NCI-H82 treated with DMSO at 0.1 percent for 48 hours (cell line): ENCODE measurements around the gene QARS1.

Experiments
- DNase-seq: peaks from one replicate; lab custom pipeline; 2025; ENCODE audit not compliant: unreplicated experiment; lab: John Stamatoyannopoulos, UW

The QARS1 gene

DNA sequence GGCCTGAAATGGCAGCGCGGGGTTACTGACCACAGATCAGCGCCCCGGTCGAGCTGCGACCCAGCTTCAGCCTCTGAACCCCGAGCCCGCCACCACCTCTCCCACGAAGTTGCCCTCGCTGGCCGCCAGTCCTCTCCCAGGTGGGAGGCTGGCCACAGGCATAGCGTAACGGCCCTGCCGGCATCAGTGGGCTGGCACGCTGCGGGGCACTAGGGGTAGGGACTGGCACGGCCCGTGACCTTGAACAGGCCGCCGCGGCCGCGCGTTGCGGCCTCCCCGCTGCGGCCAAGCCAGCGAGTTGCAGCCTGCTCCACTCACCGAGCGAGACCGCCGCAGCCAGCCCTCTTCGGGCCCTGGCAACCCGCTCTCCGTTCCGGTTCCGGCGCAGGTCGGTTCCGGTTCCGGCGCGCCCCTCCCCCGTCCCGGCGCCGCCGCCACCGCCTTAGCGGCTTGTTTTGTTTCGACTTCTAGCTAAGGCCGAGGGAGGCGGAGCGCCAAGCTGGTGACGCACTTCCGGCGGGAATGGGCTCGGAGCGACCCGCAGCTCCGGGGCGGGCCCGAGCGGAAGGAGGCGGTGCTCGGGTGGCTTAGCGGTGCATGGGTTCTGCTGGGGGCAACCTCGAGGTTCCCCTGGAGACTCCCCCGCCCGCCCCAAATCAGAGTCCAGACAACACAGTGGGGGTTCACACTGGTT is 16.0 kb upstream of the QARS1 start, which contains the start of gene USP19:
Gene USP19, minus strand, starts transcription at position 386 of the 694 bp plus-strand sequence. CDS start 1,678 bp downstream, outside the sequence.
- DNase-seq, result peak; percentile 49

DNA sequence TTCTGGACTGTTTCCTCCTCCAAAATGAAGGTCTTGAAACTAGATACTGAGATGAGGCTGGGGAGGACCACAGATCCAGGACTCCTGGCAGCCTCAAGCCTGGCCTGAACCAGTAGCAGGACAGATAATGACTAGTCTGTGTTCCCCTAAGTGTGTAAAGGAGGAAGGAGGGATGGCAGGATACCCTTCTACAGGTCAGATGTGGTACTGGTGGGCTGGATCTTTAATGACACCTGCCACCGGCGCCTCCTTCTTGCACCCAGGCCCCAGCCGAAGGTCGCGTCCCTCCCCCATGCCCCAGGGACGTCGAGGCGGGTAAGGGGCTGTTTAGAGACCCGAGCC is 15.5 kb upstream of the QARS1 start:
- DNase-seq, result no peak

DNA sequence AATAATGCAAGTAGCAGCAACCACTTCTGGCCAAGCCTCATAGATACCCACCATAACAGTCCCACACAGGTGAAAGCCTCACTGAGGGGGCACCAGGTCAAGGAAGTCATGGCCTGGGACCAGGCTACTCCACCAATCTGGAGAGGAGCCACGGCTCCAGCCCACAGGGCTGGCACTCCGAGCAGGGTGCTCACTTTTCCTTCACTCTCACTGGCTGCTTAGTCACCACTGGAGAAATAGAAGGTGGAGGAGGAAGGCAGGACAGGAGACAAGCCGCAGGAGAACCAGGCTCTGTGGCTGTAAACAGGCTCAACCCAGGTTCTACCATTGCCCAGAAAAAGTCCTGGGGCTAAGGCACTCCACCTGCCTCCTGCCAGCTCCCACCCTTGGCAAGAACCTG is 14.9 kb upstream of the QARS1 start:
- no peak for DNase-seq

DNA sequence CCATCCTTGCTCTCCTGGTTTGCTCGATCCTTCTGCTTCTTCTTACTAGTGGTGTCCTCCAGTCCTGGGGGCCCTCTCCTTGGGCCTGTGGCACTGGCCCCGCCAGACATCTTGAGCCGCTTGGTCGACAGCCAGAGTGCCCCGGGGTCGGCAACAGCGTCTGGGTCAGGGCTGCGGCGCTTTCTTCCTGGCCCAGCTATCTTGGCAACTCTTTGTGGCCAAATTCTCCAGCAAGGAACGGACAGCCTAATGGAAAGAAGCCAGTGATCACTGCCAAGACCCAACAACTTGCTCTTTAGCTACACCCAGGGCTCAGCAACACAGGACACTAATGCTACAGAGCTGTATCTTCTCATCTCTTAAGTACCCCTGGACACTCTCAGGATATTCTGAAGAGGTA is 14.5 kb upstream of the QARS1 start:
- no peak for DNase-seq

DNA sequence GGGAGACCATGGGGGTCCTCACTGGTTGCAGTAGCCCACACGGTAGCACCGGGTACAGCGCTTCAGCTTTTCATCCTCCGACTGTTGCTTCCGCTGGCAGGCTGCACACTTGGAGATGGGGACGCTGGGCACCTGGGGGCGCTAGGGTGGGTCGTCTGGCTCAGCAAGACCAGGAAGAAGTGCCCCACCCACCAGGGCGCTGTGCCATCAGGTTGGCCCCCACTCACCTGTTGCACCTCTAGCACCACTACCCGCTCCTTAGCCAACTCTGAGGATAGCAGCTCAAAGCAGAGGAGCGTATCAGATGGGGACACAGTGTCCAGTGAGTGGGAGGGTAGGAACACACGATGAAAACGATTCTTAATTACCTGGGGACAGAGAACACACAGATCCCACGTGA is 7.7 kb upstream of the QARS1 start:
- no peak for DNase-seq

DNA sequence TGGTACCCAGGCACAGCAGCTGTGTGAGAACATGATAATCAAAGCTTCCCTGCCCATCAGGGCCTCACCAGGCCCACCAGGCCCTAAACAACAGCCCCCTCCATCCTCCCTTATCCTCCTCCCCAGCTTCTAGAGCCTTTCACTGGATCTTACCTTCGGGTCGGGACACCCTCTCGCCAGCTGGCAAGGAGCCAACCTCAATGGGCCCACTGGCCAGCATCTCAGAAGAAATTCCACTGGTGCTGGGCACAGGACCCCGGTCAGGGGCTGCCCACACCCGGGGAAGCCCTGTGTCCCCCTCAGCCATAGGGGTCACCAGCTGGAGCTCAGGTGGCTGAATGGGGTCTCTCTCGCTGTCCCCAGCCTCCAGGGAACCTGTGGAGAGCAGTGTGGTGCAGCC is 6.8 kb upstream of the QARS1 start:
- no peak for DNase-seq

DNA sequence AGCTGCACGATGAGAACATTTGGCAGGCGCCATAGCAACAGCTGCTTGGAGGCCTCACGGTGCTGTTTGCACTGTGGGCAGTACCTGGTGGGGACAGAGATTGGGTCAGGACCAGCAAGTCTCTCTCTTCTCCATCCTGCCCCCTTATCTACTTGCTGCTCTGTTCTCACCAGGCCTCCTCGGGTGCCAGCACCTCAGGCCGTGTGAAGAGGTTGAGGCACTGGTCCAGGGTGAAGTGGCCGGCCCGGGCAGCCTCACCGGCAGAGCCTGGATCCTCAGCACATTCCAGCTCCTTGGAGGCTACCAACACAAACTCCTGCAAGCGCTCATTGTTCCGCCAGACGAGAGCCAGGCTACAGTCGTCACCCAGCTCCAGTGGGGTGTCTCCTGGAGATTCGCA is 6.2 kb upstream of the QARS1 start:
- no peak for DNase-seq

DNA sequence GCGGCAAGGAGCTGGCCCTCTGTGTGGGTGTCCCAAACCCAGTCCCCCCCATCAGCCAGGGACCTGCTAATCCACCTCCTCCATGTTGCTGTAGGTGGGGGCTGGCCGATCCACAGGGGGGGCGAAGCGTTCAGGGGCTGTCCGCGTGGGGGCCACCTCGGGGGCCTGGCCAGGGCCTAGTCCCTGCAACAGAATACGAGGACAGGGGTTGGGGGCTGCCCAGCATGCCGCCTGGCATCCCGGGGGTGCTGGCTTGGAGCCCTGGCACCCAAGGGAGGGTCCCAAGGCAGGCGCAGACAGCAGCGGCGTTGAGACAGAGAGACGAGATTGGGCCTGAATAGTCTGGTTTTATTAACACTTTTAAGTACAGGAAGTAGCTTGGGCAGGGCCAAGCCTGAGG is 3.8 kb upstream of the QARS1 start:
- DNase-seq, result no peak

DNA sequence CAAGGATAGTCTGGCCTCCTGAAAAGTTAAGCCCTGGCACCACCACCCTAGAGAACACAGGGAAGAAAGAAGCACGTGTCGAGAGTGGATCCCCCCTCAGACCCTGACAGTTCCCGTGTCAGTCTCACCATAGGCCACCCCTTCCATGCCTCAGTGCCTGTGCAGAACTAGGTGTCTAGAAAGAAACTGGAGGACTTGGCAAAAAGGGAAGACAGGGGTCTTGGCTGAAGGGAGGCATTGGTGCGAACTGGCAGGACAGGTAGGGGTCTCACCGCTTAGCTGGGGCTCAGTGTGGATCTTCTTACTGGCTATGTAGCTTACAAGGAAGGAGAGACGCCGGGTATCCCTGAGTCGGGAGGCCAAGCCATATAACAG is 518 bp downstream of the QARS1 start:
- no peak for DNase-seq

DNA sequence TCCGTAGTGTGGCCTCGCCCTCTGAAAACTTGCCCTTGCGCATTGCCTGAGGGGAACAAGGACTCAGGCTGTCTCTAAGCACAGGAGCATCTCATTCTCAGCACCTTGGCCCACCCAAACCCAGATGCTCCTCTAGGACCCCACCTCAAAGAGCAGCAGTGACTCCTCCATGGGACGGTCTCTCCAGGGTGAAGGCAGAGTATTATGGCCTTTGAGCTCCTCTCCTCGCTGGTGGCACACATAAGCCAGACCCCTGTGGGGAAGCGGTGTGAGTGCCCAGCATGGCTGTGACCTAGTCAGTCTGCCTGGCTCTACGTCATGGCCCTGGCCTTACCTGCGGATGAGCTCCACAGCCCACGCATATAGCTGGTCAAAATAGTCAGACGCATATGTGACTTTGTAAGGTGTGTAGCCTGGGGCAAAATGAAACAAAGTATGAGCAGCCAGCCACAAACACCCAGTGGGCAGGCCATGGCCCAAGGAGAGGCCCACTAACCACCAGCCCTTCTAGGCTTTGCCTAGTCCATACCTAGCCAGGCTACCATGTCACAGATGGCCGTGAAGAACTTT is 4.4 kb downstream of the QARS1 start:
- no peak for DNase-seq

DNA sequence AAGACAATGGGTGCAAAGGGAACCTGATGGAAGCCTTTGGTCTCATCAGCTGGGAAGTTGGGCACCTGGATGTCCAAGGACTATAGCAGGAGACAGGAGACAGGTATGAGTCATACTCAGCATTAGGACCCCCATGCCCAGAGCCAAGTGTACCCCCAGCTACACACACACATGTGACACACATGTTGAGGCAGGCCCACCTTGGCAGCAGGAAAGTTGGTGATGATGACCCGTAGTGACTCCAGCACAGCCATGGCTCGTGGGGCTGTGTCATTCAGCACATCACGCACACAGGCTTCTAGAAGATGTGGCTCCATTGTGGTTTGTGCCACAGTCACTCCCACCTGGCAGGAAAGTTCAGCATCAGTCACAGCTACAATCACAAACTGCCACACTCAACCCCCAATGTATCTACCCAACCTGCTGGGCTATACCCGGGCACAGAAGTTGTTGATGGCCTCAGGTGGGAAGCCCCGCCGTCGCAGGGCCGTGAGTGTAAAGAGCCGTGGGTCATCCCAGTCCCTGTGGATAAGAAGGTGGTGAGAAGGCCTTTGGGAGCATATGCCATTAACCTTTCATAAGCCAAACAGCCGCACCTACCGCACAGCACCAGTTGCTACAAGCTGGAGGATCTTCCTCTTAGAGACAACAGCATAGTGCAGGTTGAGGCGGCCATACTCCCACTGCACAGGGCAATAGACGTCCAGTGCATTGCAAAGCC is 5.5 kb downstream of the QARS1 start:
- no peak for DNase-seq

DNA sequence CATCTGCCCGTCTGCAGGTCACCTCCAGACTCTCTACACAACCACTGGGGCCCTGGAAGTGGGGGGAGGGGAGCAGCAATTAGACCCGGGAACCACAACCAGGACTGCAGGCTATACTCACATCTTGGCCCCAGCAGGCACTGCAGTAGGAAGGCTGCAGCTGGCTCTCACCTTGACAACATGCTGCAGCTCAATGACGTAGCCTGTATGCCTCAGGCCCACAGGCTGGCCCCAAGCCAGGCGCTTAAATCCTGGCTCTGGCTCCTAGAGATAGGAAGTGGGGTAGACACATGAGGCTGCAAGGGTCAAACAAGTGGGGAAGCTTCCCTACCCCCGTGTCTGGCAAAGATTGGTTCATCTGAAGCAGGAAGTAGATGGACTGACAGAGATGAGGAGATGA is 6.1 kb downstream of the QARS1 start:
- no peak for DNase-seq

DNA sequence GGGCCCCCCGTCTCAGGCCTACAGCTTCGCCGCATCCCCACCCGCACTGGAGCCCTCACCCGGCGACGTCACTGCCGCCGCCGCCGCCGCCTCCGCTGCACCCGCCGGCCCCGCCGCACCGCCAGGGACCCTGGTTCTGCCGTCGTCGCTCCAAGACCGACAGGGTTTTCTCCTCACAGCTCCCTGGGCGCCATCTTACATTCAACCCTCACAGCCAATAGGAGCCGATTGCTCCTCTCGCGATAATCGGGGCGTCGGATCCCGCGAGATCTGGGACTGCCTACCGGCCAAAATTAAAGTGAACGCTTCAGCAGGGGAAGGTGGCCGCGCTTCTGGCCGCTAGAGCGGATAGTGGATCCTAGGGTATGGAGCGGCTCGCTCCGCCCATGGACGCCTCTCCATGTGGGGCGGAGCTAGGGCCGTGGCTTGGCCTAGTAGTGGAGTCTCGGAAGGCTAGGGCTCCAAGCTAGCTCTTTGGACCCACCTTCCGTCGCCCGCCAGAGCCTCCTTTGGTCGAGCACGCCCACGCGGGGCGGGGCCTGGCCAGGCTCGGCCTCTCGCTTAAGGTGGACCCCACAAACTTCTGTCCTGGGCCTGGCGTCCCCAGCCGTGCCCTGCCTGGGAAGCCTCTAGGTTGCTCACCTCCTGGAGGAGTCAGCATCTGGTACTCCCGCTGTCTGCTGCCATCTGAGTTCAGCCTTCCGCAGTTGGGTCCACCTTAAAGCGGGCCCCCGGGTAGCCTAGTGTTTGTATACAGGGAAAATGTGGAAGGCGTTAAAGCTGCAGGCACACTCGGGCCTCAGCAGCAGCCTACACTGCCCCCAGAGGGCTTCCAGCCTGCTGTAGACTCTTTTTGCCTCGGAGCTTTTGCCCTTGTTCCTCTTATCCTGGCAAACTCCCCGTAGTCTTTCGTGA is 10.4 kb downstream of the QARS1 start, which contains the start of gene QRICH1:
Gene QRICH1, minus strand, starts transcription at position 219 of the 915 bp plus-strand sequence. CDS start 17,054 bp downstream, outside the sequence.
- DNase-seq, result peak; percentile 89

DNA sequence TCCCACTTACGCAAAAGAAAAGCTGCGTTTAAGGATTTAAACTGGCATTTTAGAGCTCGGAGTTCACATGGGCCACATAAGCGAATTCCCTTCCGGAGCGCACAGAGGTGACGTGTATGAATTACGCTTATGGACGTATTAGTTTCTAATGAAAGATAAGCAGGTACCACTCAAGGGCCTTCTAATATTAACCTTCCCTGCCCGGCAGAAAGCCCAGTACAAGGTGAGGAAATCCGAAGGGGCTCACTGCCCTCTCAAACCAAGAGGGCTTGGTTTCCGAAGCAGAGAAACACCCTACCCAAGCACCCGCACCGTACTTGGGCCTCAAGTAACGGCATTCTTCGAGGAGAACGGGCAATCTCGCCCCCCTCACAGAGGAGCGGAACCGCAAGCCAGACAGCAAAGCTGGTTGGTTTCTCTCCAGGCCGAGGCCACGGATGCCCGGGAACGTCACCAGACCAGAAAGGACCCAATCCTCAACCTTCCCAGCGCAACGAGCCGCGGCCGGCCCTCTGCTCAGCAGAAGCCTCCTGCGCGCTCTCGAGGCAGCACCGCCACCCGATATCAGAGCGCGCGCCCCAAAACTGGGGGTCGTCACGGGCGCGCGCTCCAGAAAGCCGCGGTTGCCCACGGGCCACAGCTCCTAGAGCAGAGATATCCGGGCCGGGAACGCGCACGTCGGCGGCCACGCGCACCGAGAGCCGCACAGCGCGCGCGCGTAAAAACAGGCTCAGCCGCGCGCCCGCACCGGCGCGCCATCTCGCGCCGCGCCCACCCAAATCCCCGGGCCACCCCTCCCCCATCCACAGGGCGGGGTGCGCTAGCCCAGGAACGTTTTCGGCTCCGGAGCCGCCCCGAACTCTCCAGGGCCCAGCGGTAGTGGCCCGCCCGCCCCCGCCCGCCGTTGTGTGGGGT is 11.4 kb downstream of the QARS1 start:
- peak; percentile 20 for DNase-seq

DNA sequence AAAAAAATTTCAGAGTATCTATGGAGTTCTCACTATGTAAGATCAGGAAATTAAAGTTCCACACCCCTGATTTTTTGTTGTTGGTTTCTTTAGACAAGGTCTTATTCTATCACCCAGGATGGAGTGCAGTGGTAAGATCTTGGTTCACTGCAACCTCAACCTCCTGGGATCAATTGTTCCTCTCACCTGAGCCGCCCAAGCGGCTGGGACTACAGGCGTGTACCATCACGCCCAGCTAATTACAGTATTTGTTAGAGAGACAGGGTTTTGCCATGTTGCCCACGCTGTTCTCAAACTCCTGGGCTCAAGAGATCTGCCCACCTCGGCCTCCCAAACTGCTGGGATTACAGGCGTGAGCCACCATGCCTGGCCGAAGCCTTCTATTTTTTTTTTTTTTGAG is 23.1 kb downstream of the QARS1 start:
- DNase-seq, result no peak

DNA sequence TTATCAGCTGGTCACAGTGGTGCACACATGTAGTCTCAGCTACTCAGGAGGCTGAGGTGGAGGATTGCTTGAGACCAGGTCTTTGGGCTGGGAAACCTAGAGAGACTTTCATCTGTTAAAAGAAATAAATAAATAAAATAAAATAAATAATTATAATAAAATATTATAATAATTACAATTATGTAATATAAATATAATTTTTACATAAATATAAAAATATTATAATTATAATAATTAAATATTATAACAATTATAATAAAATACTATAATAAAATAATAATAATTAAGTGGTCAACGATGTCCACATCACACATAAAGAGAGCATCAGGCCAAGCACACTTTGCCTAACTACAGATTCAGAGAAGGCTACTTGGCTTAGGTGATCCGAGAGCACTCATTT is 25.3 kb downstream of the QARS1 start:
- DNase-seq, result no peak

DNA sequence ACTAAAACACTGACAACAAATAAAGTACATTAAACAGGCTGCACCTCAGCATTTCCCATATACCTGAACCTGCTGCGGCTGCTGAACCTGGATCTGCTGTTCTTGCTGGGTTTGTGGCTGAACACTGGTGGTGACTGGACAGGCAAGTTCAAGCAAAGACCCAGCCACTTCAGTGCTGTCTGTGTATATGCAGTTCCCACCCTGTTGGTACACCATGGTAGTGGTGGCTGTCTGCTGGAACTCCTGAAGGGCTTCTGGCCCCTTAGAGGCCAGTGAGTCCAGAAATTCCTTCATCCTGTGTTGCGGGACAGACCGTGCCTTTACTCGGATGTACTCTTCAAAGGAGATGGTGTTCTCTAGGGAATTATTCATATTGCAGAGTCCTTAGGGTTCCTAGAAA is 27.9 kb downstream of the QARS1 start:
- no peak for DNase-seq

DNA sequence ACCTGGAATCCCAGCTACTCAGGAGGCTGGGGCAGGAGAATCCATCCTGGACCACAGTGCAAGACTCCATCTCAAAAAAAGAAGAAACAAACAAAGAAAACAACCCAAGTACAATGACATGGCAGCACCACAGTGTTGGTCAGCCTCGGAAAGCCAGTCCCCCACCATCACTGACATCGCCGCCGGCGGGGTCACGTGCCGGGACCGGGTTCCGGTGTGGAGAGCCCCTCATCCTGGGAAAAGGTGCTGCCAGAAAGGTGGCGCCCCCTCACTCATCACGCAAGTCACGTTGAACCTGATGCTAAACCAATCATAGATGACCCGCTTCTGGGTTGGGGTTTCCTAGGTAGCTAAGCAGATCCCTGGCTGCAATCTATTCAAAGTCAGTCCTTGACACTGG is 28.4 kb downstream of the QARS1 start:
- no peak for DNase-seq

DNA sequence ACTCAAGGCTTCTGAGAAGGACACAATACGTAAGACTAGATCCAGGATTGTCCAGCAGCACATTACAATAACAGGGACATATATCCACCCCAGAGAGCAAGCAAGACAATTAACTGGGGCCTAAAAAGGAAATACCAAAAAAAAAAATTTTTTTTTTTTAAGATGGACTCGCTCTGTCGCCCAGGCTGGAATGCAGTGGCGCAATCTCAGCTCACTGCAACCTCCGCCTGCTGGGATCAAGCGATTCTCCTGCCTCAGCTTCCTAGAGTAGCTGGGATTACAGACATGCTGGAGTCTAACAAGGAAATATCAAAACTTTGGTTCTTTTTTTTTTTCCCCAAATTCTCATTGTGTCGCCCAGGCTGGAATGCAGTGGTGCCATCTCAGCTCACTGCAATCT is 46.5 kb downstream of the QARS1 start:
- no peak for DNase-seq

DNA sequence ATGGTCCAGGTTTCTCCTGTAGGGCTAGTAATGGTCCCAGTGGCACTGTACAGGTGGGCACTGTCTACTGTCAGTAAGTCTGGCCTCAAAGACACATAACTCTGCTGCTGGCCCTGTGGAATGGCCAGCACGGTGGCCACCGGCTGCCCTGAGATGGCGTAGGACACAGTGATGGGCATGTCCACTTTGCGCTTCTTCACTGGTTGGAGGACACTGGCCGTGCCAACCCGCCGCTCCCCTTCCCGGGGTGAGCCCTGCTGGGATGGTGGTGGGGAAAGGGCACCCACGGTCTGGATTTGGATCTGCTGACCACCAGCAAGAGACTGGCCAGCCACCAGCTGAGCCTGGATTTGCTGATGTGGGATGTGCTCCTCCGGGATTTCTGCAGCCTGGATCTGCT is 47.3 kb downstream of the QARS1 start:
- DNase-seq, result no peak
